Effector memory CD4-positive, alpha-beta T cell (primary cell): ENCODE data around the gene UBB.

Experiments used
- DNase-seq, 3 donors: peaks; one replicate each; pipeline ENCODE4 v3.0.0-alpha.2; 2020
- H3K27ac ChIP-seq: 2 replicates; pipeline ENCODE4 v1.7.0; 2013; ENCODE audit warnings: mild to moderate bottlenecking, low read length, moderate library complexity; ENCODE audit not compliant: insufficient read depth, poor library complexity, severe bottlenecking
- H3K27me3 ChIP-seq: replicated peaks from 2 replicates; pipeline ENCODE4 v1.7.0; 2013; ENCODE audit warnings: mild to moderate bottlenecking, low read length; ENCODE audit not compliant: insufficient read depth, control insufficient read depth, poor library complexity, severe bottlenecking
- H3K36me3 ChIP-seq: 2 replicates; pipeline ENCODE4 v1.7.0; 2013; ENCODE audit warnings: mild to moderate bottlenecking, low read length, moderate library complexity; ENCODE audit not compliant: control insufficient read depth, insufficient read depth
- H3K4me1 ChIP-seq: 2 replicates; pipeline ENCODE4 v1.7.0; 2013; ENCODE audit warnings: low read length, mild to moderate bottlenecking; ENCODE audit not compliant: control insufficient read depth, insufficient read depth, poor library complexity, severe bottlenecking
- H3K4me3 ChIP-seq: 2 replicates; pipeline ENCODE4 v1.7.0; 2013; ENCODE audit warnings: low read length, low read depth, mild to moderate bottlenecking; ENCODE audit not compliant: insufficient read depth, poor library complexity, severe bottlenecking
- H3K9me3 ChIP-seq: 2 replicates; pipeline ENCODE4 v1.7.0; 2013; ENCODE audit warnings: mild to moderate bottlenecking, low read length, moderate library complexity; ENCODE audit not compliant: control insufficient read depth

The UBB gene

DNA sequence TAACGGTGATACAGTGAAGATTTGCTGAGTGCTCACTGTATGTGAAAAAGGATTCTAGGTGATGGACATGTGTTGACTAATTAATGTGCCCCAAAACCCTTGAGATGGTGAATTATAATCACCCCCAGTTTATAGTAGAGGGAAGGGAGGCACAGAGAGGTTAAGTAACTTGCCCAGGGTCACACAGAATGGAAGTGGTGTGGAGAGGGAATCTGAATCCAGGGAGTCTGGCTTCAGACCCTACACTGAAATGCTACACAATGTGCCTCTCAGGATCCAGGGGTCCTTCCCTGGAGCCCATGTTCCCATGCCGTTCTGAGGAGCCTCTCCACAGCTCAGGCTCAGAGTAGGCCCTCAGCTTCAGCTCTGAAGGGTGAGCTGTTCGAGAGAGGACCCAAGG lies 46.1 kb downstream of the UBB start:
- peaks cover 66% of the 10 kb centered on the region for H3K36me3 ChIP-seq

DNA sequence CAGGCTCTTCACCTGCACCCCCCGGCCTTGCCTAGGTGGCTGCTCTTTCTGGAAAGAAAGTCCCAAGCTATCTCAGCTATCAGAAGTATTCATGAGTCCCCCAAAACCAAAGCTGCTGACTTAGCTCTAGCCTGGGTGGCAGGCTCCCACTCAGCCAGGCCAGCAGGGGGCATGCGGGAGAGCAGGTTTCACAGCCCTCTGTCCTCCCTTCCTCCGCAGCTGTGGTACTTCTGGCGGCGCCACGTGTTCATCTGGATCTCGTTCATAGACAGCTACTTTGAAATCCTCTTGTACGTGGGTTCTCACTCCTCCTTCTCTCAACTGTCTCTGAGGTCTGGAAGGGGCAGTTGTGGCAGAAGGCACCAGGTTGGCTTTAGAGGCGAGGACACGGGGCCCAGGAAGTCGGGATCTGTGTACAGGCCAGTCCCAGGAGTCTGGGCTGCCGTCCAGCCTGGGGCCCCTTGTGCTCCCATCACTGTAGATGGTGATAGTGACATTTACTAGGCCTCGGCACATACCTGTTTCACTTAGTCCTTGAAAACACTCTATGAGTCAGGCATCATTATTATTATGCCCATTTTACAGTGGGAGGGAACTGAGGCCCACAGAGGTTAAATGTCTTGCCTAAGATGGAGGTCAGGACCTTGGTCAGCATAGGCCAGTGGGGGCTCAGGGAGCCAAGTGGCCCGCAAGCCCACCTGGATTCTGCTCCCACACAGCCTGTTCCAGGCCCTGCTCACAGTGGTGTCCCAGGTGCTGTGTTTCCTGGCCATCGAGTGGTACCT lies 47.4 kb downstream of the UBB start:
- H3K36me3 ChIP-seq: peaks cover 58% of the 10 kb centered on the region

More for the DNA sequence above, 46.1 kb downstream of the UBB start:
- H3K27me3 ChIP-seq: no peaks in the 10 kb centered on the region
- H3K9me3 ChIP-seq: no peaks in the 10 kb centered on the region
- H3K27ac ChIP-seq: no peak overlapping the region
- H3K4me1 ChIP-seq: no peaks in the 10 kb centered on the region
- no peak overlapping the region for H3K4me3 ChIP-seq
- DNase-seq: no peak

GRCh38 chr17:16429083-16429482 lies 48.2 kb downstream of the UBB start:
- H3K4me1 ChIP-seq: no peaks in the 10 kb centered on the region
- peaks cover 55% of the 10 kb centered on the region for H3K36me3 ChIP-seq
- no peaks in the 10 kb centered on the region for H3K9me3 ChIP-seq
- no peak overlapping the region for H3K27ac ChIP-seq
- DNase-seq: no peak
- no peak overlapping the region for H3K4me3 ChIP-seq
- no peaks in the 10 kb centered on the region for H3K27me3 ChIP-seq

More for the DNA sequence above, 47.4 kb downstream of the UBB start:
- Histone ChIP-seq H3K27me3 (no peaks in the 10 kb centered on the region), H3K4me1 (no peaks in the 10 kb centered on the region), H3K27ac (no peak overlapping the region), H3K4me3 (no peak overlapping the region), H3K9me3 (no peaks in the 10 kb centered on the region)
- DNase-seq: no peak

DNA sequence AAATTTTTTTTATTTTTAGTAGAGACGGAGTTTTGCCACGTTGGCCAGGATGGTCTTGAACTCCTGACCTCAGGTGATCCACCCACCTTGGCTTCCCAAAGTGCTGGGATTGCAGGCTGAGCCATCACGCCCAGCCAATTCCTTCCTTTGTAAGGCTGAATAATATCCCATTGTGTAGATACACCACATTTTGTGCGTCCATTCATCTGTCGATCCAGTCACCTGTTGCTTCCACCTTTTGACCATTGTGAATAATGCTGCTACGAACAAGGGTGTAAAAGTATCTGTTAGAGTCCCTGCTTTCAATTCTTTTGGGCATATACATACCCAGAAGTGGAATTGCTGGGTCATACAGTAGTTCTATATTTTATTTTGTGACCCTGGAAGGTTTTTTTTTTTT lies 49.8 kb downstream of the UBB start:
- Histone ChIP-seq H3K36me3 (peaks cover 51% of the 10 kb centered on the region), H3K27me3 (no peaks in the 10 kb centered on the region), H3K4me1 (no peaks in the 10 kb centered on the region), H3K9me3 (no peaks in the 10 kb centered on the region), H3K4me3 (no peak overlapping the region), H3K27ac (no peak overlapping the region)
- DNase-seq: no peak

- DNase-seq: no peak
- Histone ChIP-seq H3K9me3 (no peaks in the 10 kb centered on the region), H3K4me1 (no peaks in the 10 kb centered on the region), H3K27ac (no peak overlapping the region), H3K36me3 (peaks cover 37% of the 10 kb centered on the region), H3K27me3 (no peaks in the 10 kb centered on the region), H3K4me3 (no peak overlapping the region)
These were observed 51.1 kb downstream of the UBB start for GRCh38 chr17:16432017-16432416.
